TTC549 (cell line): ENCODE measurements around the gene MYADML2.

Experiments
- FAIRE-seq: peaks from 2 replicates; lab custom pipeline; 2012; peaks lifted over from hg19 to GRCh38; lab: Jason Lieb, UNC

MYADML2 gene

GRCh38 chr17:81939218-81939617 lies 7.8 kb downstream of the MYADML2 start:
- FAIRE-seq, result no peak

GRCh38 chr17:81935709-81936084 lies 11.3 kb downstream of the MYADML2 start:
- FAIRE-seq, result no peak

- FAIRE-seq, result no peak
Measured at GRCh38 chr17:81934850-81935708, 12.0 kb downstream of the MYADML2 start.

GRCh38 chr17:81934098-81934757 lies 12.8 kb downstream of the MYADML2 start:
- FAIRE-seq, result no peak

GRCh38 chr17:81933178-81933699 lies 13.8 kb downstream of the MYADML2 start:
- no peak for FAIRE-seq

GRCh38 chr17:81932333-81932983 lies 14.6 kb downstream of the MYADML2 start:
- no peak for FAIRE-seq

GRCh38 chr17:81931557-81932332 lies 15.3 kb downstream of the MYADML2 start:
- FAIRE-seq, result no peak

GRCh38 chr17:81931189-81931556 lies 15.9 kb downstream of the MYADML2 start:
- FAIRE-seq, result no peak

GRCh38 chr17:81930142-81931125 lies 16.6 kb downstream of the MYADML2 start:
- FAIRE-seq, result no peak

GRCh38 chr17:81929253-81930141 lies 17.5 kb downstream of the MYADML2 start:
- FAIRE-seq, result no peak

GRCh38 chr17:81928544-81929252 lies 18.3 kb downstream of the MYADML2 start:
- no peak for FAIRE-seq

- no peak for FAIRE-seq
Measured at GRCh38 chr17:81927653-81928543, 19.1 kb downstream of the MYADML2 start, which contains the start of gene MAFG. MAFG (minus strand) TSS chr17:81927735; CDS start chr17:81923185, 4,550 bp downstream.

GRCh38 chr17:81927152-81927652 lies 19.8 kb downstream of the MYADML2 start:
- FAIRE-seq, result no peak

- no peak for FAIRE-seq
Measured at GRCh38 chr17:81926451-81927151, 20.4 kb downstream of the MYADML2 start.

- FAIRE-seq, result no peak
Measured at GRCh38 chr17:81925860-81926450, 21.1 kb downstream of the MYADML2 start.
